HFF-Myc (cell line): ENCODE data around the gene CDADC1.

Experiments
- DNase-seq: peaks from one replicate; pipeline ENCODE4 v3.0.0-alpha.2; 2011; ENCODE audit warnings: low read depth; ENCODE audit errors: extremely low read depth
- H3K4me3 ChIP-seq: replicated peaks from 2 replicates; pipeline ENCODE4 v1.5.1; 2011; ENCODE audit warnings: low read depth, mild to moderate bottlenecking, control low read depth, low read length
- TF ChIP-seq, protein P1 (sequence below): IDR thresholded peaks from 2 replicates; pipeline ENCODE4 v1.5.1; 2012; ENCODE audit warnings: mild to moderate bottlenecking, low read depth, low read length, control low read depth; ENCODE audit errors: missing control alignments

CDADC1 gene

DNA sequence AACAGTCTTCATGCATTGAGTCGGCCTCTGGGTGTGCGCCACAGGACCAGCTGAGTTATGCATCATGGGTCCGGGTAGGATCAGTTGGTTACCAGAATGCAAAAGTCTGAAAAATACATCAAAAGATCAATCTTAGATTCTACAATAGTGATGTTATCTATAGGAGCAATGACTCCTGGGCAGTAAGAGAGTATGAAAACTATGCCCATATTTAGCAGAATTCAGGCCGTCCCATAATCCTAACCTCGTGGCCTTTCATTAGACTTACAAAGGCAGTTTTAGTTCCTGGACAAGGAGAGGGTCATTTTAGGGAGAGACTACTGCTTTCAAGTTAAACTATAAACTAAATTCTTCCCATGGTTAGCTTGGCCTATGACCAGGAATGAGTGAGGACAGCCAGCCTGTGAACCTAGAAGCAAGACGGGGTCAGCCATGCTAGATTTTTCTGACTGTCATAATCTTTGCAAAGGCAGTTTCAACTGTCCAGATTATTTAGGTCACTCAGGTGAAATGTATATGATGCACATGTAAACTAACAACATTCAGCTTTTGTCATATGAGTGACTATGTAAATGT is 11.8 kb upstream of the CDADC1 start:
- no peak overlapping the region for H3K4me3 ChIP-seq
- TF ChIP-seq, protein P1, sequence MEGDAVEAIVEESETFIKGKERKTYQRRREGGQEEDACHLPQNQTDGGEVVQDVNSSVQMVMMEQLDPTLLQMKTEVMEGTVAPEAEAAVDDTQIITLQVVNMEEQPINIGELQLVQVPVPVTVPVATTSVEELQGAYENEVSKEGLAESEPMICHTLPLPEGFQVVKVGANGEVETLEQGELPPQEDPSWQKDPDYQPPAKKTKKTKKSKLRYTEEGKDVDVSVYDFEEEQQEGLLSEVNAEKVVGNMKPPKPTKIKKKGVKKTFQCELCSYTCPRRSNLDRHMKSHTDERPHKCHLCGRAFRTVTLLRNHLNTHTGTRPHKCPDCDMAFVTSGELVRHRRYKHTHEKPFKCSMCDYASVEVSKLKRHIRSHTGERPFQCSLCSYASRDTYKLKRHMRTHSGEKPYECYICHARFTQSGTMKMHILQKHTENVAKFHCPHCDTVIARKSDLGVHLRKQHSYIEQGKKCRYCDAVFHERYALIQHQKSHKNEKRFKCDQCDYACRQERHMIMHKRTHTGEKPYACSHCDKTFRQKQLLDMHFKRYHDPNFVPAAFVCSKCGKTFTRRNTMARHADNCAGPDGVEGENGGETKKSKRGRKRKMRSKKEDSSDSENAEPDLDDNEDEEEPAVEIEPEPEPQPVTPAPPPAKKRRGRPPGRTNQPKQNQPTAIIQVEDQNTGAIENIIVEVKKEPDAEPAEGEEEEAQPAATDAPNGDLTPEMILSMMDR = no peak
- DNase-seq = no peak

DNA sequence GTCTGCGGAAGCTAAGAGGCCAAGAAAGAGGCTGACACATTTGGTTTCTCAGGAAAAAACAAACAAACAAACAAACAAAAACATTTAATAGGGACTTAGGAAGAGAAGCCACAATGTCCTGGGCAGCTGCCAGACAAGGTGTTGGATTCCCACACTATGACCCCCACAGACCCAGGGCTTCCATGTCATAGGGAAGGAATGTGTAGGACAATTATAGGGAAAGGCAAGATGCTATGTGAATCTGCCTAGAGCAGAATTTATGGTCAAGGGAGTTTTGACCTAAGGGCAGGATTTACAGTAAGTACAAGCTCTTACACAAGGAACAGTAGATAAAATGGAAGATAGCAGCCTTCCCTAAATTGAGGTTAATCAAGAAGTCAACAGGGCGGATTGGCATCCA is 9.1 kb upstream of the CDADC1 start:
- H3K4me3 ChIP-seq = no peak overlapping the region
- DNase-seq = no peak

DNA sequence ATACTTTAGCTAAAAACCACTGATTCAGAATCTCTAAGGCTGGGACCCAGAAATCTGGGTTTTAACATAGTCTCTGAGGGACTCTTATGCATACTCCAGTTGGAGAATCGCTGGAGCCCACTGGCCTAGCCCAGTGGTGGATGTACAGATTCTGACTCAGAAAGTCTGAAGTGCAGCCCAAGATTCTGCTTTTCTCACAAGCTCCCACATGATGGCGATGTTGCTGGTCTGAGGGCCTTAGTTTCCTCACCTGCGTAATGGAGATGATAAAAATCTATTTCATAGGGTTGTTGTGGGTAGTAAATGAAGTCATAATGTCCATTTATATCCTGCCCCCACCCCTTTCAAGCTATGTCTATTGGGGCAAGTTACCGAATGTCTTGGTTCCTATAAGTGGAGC is 7.7 kb upstream of the CDADC1 start:
- no peak overlapping the region for H3K4me3 ChIP-seq
- TF ChIP-seq, protein P1 = peak; percentile 56
- no peak for DNase-seq

More for the DNA sequence above, 9.1 kb upstream of the CDADC1 start:
- TF ChIP-seq, protein P1 = no peak

DNA sequence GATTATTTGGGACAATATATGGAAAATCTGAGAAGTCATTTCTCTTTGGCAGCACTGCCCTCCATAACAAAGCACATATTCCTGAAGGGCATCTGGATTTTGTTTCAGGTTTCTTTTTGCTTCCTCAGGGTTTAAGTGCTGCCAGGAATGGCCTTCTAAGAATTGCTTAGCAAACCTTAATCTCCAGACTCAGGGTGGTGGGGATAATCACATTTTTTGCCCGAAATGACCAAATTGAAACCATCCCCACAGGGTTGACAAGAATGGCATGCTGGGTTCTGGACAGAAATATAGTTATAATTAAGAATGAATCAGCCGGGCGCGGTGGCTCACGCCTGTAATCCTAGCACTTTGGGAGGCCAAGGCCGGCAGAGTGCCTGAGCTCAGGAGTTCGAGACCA is 6.4 kb upstream of the CDADC1 start:
- TF ChIP-seq, protein P1 = no peak
- no peak for DNase-seq
- H3K4me3 ChIP-seq = no peak overlapping the region

DNA sequence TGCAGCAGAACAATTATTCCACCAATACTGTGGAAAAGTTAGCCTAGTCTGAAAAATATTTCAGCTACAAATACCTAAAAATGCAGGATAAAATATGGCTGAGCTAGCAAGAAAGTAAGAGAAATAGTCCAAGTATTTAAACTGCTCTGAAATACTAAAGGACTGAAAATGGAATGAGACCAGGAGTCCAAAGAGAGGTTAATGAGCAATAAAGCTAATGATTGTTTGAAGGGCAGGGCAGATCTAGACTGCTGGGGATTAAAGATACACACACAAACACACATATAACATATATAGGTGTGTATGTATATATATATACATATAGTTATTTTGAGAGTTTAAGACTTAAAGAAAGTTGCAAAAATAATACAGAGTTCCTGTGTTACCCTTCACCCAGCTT is 2.6 kb upstream of the CDADC1 start:
- TF ChIP-seq, protein P1 = no peak
- no peak overlapping the region for H3K4me3 ChIP-seq
- DNase-seq = no peak

DNA sequence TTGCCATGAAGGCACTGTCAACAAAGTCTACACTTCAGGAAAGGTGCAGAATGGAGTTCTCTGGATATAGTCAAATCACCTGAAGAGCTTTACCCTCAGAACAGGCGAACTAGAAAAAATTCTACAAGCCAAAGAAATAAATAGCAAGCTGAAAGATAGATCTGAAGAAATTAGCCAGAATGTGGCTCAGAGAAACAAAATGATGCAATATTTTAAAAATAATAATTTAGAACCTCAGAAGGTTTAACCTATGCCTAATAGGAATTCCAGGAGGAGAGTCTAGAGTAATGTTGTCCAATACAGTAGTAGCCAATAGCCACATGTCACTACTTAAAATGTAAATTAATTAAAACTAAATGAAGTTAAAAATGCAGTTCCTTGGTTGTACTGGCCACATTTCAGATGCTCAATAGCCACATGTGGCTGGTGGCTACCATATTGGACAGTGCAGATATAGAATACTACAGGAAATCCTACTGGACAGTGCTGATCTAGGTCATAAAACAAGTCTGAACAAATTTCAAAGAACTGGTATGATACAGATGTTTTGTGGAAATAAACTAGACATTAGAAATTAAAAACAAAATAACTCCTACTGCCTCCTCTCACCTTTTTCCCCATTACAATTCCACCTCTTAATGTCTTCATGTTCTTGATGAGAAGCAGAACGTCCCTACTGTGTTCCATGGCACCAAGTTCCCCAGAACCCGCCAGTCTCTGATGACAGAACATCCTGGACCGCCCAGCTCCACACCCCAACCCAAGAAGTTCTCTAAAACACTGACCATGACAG is 679 bp upstream of the CDADC1 start:
- TF ChIP-seq, protein P1 = no peak
- DNase-seq = no peak
- peak overlapping the region; percentile 90 for H3K4me3 ChIP-seq
